Heart right ventricle (tissue), 16 donors: ENCODE results near the gene HOGA1. TPM values are rescaled to one million over a fixed set of nuclear protein-coding genes. Genes with fewer than 3 reads are reported as not detected.

Experiments used
- ATAC-seq, 8 donors: fragments of 200-7000 bp; cut with Tn5 transposase; one replicate each; pipeline ENCODE4 v1.9.1; 2020; ENCODE audit warnings: mild to moderate bottlenecking in 8 of 8, moderate library complexity in 8 of 8, moderate number of reproducible peaks in 1 of 8
- DNase-seq, 2 donors: peaks; one replicate each; pipeline ENCODE4 v3.0.0-alpha.2; 2020
- H3K27ac ChIP-seq, 10 donors: fragments of 200-600 bp; sonication (generic) in 2 of 10; one replicate each; pipeline versions ENCODE4 v1.5.0 to v1.8.0; 2020 to 2022; ENCODE audit warnings: mild to moderate bottlenecking in 3 of 10
- H3K27me3 ChIP-seq, 7 donors: fragments of 200-600 bp; one replicate each; pipeline ENCODE4 v1.8.0; 2021 to 2022; ENCODE audit warnings: mild to moderate bottlenecking in 2 of 7
- H3K36me3 ChIP-seq, 9 donors: fragments of 200-600 bp; sonication (generic) in 1 of 9; one replicate each; pipeline versions ENCODE4 v1.5.0 to v1.8.0; 2020 to 2022; ENCODE audit warnings: mild to moderate bottlenecking in 2 of 9
- H3K4me1 ChIP-seq, 9 donors: fragments of 200-600 bp; sonication (generic) in 1 of 9; one replicate each; pipeline versions ENCODE4 v1.5.0 to v1.8.0; 2020 to 2022; ENCODE audit warnings: mild to moderate bottlenecking in 4 of 9
- H3K4me3 ChIP-seq, 10 donors: fragments of 200-600 bp; sonication (generic) in 2 of 10; one replicate each; pipeline versions ENCODE4 v1.5.0 to v1.8.0; 2020 to 2022; ENCODE audit warnings: mild to moderate bottlenecking in 7 of 10, moderate library complexity in 2 of 10
- H3K9me3 ChIP-seq, 11 donors: fragments of 200-600 bp in 10 of 11; sonication (generic) in 2 of 11; one replicate each; pipeline versions ENCODE4 v1.5.0 to v1.8.0; 2013 to 2022; ENCODE audit warnings: mild to moderate bottlenecking in 2 of 11, control low read depth in 1 of 11, moderate library complexity in 1 of 11
- WGBS, 2 donors: extraction: QIAGEN DNeasy Blood & Tissue Kit; methylation state at CpG; one replicate each; pipeline ENCODE4 v1.1.7; 2013; ENCODE audit warnings: inconsistent platforms in 1 of 2; 5-methylcytosine and 5-hydroxymethylcytosine counted together
- intact Hi-C, 10 donors: fragments of 100-400 bp; cut with DNase I; formaldehyde crosslinking; loops; one replicate each; pipeline versions ENCODE4 v1.11.1 to v1.14.2; 2022
- polyA plus RNA-seq, 2 donors: library from polyadenylated mRNA; stranded (reverse); fragments of 200-250 nt; gene quantifications; one replicate each; pipeline ENCODE4 v1.2.3, GENCODE V29; 2013
- total RNA-seq, 10 donors: library from RNA; stranded (reverse); fragmentation: NEBNext Ultra II Directional in 3 of 10; extraction: Animal tissue kit (Norgen Biotek cat#: 25700) in 3 of 10; gene quantifications; one replicate each; pipeline versions ENCODE4 v1.2.1 to v1.2.4, GENCODE V29; 2021 to 2023
- TF ChIP-seq, protein P1 (sequence below), 9 donors: fragments of 200-600 bp; sonication (generic) in 2 of 9; IDR thresholded peaks; one replicate each; pipeline versions ENCODE4 v1.5.0 to v1.8.0; 2021 to 2022; ENCODE audit warnings: antibody characterized with exemption in 9 of 9, mild to moderate bottlenecking in 5 of 9, moderate library complexity in 1 of 9
- donor health status: Arrhythmogenic right ventricular cardiomyopathy.
- donor health status: ischemic (EF 13 %, LVEDD 7.1; RV severe dilation, severe dysfunction).
- donor health status: healthy with polysubstance abuse.
- donor health status: DM: no; HTN: yes; CAD: no.
- donor health status: DM: no; HTN: no; CAD: no.
- donor health status: ischemic (EF 25% LVEDD 6.9; RV normal size, moderate dysfunction).
- donor health status: ischemic (EF 25% LVEDD 5.7; RV mildly dilated, moderate dysfunction).
- donor health status: healthy.
- donor health status: DM: yes; HTN: yes; CAD: no.
- donor health status: Ischemic cardiomyopathy.
- donor health status: ischemic (EF 35%, LVEDD 5.7; RV mildly dilated, moderate dysfunction).
- donor health status: nonischemic (EF 11% LVEDD 7.7; RV severe dilation, severe dysfunction).
- donor health status: DM: yes; HTN: yes; CAD: no.
- donor health status: PGD.
- donor health status: ischemic (EF 29% LVEDD 5.4; RV normal size, mild dysfunction).
- donor health status: nonischemic (EF 23%, LVEDD 6.1; RV moderate dilation, normal function).

Gene HOGA1
- total and polyA plus RNA-seq, 12 donors = 8.9 to 58.3 (median 18.1) TPM

DNA sequence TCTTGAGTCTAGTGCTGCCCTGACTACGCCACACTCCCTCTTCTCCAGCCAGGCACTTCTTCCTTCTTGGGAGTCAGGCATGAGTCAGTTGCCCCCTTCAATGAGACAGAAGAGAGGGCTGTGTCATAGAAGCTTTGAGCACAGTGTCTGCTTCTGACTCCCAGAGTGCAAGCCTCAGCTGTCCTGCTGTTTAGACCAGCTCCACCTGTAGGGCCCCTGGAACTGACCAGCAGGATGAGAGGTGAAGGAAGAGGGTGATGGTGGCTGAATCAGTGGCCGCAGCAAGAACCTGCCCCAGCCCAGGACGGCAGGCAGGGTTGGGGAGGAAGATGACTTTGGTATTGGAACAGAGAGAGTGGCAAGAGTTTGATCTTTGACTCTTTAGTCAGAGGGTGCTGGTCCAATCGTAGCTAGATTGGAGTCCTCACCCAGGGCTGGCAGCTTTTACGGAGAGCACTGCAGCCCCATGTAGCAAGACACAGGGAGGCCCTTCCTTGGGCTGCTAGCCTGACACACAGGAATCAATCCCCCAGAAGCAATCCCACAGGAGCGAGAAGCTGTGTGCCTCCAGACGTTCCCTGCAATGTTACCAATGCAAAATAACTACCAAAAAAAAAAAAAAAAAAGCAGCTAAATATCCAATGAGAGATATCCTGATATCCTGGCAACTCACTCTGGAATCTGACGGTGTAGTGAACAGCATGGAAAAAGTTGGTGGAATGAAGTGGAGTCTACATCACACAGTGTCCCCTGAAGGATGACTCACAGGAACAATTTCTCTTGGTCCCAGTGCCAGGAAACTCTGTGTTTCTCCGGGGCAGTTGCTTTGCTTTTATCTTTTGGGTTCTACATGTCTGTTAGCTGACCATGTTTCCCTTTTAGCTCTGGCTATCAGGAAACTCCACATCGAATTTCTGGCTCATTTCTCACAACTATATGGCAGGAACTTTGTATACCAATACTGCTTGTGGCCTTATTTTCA is 12.2 kb downstream of the HOGA1 start:
- 32 to 34% methylated on average over 10 of the region's 10 CpGs for WGBS, 2 donors

DNA sequence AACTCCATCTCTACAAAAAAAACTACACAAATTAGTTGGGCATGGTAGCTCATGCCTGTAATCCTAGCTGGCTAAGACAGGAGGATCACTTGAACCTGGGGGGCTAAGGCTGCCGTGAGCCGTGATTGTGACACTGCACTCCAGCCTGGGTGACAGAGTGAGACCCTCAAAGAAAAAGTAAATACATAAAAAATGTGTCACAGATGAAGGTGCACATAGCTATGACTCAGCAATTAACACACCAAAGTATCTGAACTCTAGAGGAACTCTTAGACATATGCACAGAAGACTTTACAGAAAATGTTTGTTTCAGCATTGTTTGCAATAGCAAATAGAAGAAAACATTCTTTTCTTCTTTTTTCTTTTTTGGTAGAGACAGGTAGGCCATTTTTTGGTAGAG is 13.6 kb downstream of the HOGA1 start:
- TF ChIP-seq, protein P1, sequence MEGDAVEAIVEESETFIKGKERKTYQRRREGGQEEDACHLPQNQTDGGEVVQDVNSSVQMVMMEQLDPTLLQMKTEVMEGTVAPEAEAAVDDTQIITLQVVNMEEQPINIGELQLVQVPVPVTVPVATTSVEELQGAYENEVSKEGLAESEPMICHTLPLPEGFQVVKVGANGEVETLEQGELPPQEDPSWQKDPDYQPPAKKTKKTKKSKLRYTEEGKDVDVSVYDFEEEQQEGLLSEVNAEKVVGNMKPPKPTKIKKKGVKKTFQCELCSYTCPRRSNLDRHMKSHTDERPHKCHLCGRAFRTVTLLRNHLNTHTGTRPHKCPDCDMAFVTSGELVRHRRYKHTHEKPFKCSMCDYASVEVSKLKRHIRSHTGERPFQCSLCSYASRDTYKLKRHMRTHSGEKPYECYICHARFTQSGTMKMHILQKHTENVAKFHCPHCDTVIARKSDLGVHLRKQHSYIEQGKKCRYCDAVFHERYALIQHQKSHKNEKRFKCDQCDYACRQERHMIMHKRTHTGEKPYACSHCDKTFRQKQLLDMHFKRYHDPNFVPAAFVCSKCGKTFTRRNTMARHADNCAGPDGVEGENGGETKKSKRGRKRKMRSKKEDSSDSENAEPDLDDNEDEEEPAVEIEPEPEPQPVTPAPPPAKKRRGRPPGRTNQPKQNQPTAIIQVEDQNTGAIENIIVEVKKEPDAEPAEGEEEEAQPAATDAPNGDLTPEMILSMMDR (IDR thresholded peaks at IDR 0.05) = no peak
- H3K4me1 ChIP-seq = peaks cover 5 to 57% (median 26%) of the 10 kb centered on the region in 9 donors

More for the DNA sequence above, 12.2 kb downstream of the HOGA1 start:
- intact Hi-C loops = no loop called here
- TF ChIP-seq, protein P1 (IDR thresholded peaks at IDR 0.05) = no peak
- Histone ChIP-seq H3K27ac (peak overlapping the region; percentile 85 to 99 (median 91)), H3K4me1 (peaks cover 5 to 47% (median 23%) of the 10 kb centered on the region in 9 donors), H3K27me3 (no peaks in the 10 kb centered on the region), H3K36me3 (no peaks in the 10 kb centered on the region), H3K4me3 (no peak overlapping the region), H3K9me3 (no peaks in the 10 kb centered on the region)
- DNase-seq (peak in 1 of 2 donors; percentile 79), ATAC-seq (peak; percentile 73 to 96 (median 94))

DNA sequence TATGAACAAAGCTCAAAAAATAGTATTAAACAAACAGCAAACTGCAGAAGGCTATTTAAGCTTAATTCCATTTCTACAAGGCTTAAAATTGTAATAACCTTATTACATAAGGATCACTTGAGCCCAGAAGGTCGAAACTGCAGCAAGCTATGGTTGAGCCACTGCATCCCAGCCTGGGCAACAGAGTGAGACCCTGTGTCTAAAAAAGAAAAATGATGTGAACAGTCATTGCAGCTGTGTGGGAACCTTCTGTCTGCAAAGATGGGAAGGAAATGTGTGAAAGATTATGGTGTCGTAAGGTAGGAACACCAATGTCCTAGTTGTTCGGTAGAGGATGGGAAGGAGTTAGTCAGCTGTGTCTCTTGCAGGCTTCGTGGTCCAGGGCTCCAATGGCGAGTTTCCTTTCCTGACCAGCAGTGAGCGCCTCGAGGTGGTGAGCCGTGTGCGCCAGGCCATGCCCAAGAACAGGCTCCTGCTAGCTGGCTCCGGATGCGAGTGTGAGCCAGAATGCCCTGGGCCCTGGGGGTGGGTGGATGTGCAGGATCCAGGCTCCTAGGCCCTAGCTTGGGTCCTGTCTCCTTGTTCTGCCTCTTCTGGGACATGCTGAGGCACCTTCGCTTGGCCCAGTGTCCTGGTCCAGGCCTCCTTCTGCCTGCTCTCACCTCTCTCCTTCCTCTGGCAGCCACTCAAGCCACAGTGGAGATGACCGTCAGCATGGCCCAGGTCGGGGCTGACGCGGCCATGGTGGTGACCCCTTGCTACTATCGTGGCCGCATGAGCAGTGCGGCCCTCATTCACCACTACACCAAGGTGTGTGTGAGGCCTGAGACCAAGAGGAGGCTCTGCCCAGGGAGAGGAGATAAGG is 14.4 kb downstream of the HOGA1 start:
- H3K4me1 ChIP-seq = peaks cover 5 to 54% (median 24%) of the 10 kb centered on the region in 9 donors
- intact Hi-C loops = no loop called here
- no peaks in the 10 kb centered on the region for H3K36me3 ChIP-seq
- H3K9me3 ChIP-seq = no peaks in the 10 kb centered on the region
- H3K27ac ChIP-seq = peak overlapping the region in 5 of 10 donors; percentile 15 to 99 (median 96)
- no peak for DNase-seq
- no peak overlapping the region for H3K4me3 ChIP-seq
- TF ChIP-seq, protein P1 (IDR thresholded peaks at IDR 0.05) = no peak
- WGBS, 2 donors = 93 to 94% methylated on average over 19 of the region's 19 CpGs
- no peak for ATAC-seq
- H3K27me3 ChIP-seq = no peaks in the 10 kb centered on the region

More for the DNA sequence above, 13.6 kb downstream of the HOGA1 start:
- Histone ChIP-seq H3K36me3 (no peaks in the 10 kb centered on the region), H3K27me3 (no peaks in the 10 kb centered on the region), H3K9me3 (no peaks in the 10 kb centered on the region), H3K4me3 (no peak overlapping the region), H3K27ac (peak overlapping the region; percentile 62 to 99 (median 90))
- no peak for ATAC-seq
- intact Hi-C loops = no loop called here
- 95 to 98% methylated on average over 2 of the region's 2 CpGs for WGBS, 2 donors
- no peak for DNase-seq

DNA sequence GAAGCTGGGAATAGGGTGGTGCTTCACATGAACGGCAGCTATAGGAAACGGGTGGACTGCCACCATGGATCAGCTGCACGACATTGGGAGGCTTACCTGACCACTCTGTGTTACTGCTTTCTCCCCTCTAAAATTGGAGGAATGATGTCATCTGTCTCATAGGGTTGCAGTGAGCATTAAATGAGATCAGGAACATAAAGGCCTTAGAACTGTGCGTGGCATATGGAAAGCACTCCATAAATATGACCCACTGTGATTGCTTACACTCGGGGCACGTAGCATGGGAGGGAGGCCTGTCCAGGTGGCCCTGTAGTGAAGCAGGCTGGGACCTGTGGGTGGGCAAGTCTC is 15.1 kb downstream of the HOGA1 start:
- intact Hi-C loops = no loop called here
- 86 to 89% methylated on average over 6 of the region's 6 CpGs for WGBS, 2 donors
- peaks cover 5 to 51% (median 23%) of the 10 kb centered on the region in 9 donors for H3K4me1 ChIP-seq
- H3K27ac ChIP-seq = peak overlapping the region in 5 of 10 donors; percentile 15 to 99 (median 93)
- no peak for DNase-seq
- ATAC-seq = no peak
- H3K27me3 ChIP-seq = no peaks in the 10 kb centered on the region
- H3K4me3 ChIP-seq = no peak overlapping the region
- no peaks in the 10 kb centered on the region for H3K36me3 ChIP-seq
- TF ChIP-seq, protein P1 (IDR thresholded peaks at IDR 0.05) = no peak
- no peaks in the 10 kb centered on the region for H3K9me3 ChIP-seq
